ENCODE results near the gene PARD3. TPM values are rescaled to one million over a fixed set of nuclear protein-coding genes. Genes with fewer than 3 reads are reported as not detected.

Gene PARD3
- total and polyA plus RNA-seq, 10 of the 15 experiments (the other 5 are each of a cell fraction or from before 2014, with no cell fraction given), result 2.6 to 43.1 (median 13.9) TPM

GRCh38 chr10:34348021-34348420 lies 467.1 kb downstream of the PARD3 start:
- H3K9ac ChIP-seq (ENCODE audit: control insufficient read depth, insufficient read depth, low read length), result no peak overlapping the region
- ChIA-PET POLR2A (interaction anchor here (1.6 kb wide), 1 partner anchor 10 kb away, joined by 3 read pairs; no protein-coding TSS in a partner anchor), CTCF (interaction anchor here (0.6 to 2.3 kb wide), 6 partner anchors 12 to 330 kb away, joined by 3 to 5 read pairs (median 4); no protein-coding TSS in a partner anchor), SMC1A (ENCODE audit: uncharacterized antibody, unreplicated experiment) (interaction anchor here (0.7 to 2.6 kb wide), 14 partner anchors 9 to 175 kb away, joined by 3 to 11 read pairs (median 3); no protein-coding TSS in a partner anchor), RAD21 (ENCODE audit: unreplicated experiment) (interaction anchor here (1.2 to 1.4 kb wide), 2 partner anchors 15 to 32 kb away, joined by 3 to 4 read pairs; no protein-coding TSS in a partner anchor)
- H2AFZ ChIP-seq (ENCODE audit: control insufficient read depth, low read depth, low read length), result no peak overlapping the region
- no peaks in the 10 kb centered on the region for H3K9me3 ChIP-seq (replicated peaks; ENCODE audit: control insufficient read depth, insufficient read depth, low read length)
- H4K20me1 ChIP-seq (ENCODE audit: control insufficient read depth, insufficient read depth), result no peaks in the 10 kb centered on the region
- in situ Hi-C loops (cut with MboI), result no loop called here
- DNase-seq (ENCODE audit: low read depth, low spot score), result no peak
- H3K4me1 ChIP-seq (ENCODE audit: control insufficient read depth, insufficient read depth, low read length), result no peaks in the 10 kb centered on the region
- H3K27me3 ChIP-seq (replicated peaks in 1 of 2; ENCODE audit: control insufficient read depth in 2 of 2, insufficient read depth in 2 of 2, low read length in 1 of 2), result no peaks in the 10 kb centered on the region
- no TSS peak for BruUV-seq (replicated peaks)
- FAIRE-seq, result no peak
- 12% methylated on average over 6 of the region's 6 CpGs for WGBS (ENCODE audit: insufficient coverage, insufficient replicate concordance, low lambda C conversion rate, missing lambda C conversion rate)
- no peaks in the 10 kb centered on the region for H3K79me2 ChIP-seq (ENCODE audit: control insufficient read depth, insufficient read depth, low read length)
- no peak overlapping the region for H3K4me3 ChIP-seq
- intact Hi-C loops (cut with micrococcal nuclease; ENCODE audit: unreplicated experiment), result no loop called here
- no peak overlapping the region for H3K27ac ChIP-seq (ENCODE audit: control insufficient read depth, insufficient read depth)
- H3K36me3 ChIP-seq (ENCODE audit: control insufficient read depth in 2 of 2, insufficient read depth in 2 of 2, low read length in 1 of 2), result no peaks in the 10 kb centered on the region
- ATAC-seq, result no peak
- H3K4me2 ChIP-seq (ENCODE audit: control insufficient read depth, insufficient read depth), result no peak overlapping the region
- TF ChIP-seq KAT2A (conservative IDR thresholded peaks at IDR 0.05; ENCODE audit: control insufficient read depth, low read depth, low read length) (no peak), RELB (IDR thresholded peaks at IDR 0.05; ENCODE audit: low read depth) (no peak), SMAD1 (IDR thresholded peaks at IDR 0.05; ENCODE audit: low read depth, partially characterized antibody) (no peak), GATAD2B (conservative IDR thresholded peaks at IDR 0.05; ENCODE audit: low read depth) (no peak), IKZF2 (IDR thresholded peaks at IDR 0.05) (no peak), EGR1 (IDR thresholded peaks at IDR 0.05; ENCODE audit: borderline replicate concordance in 1 of 2, low read depth in 2 of 2, low read length in 2 of 2) (no peak), RAD21 (IDR thresholded peaks at IDR 0.05; ENCODE audit: insufficient read depth, low read depth, low read length) (no peak), HDAC2 (IDR thresholded peaks at IDR 0.05) (no peak), WRNIP1 (IDR thresholded peaks at IDR 0.05; ENCODE audit: borderline replicate concordance, low read depth, low read length) (no peak), NR2C2 (IDR thresholded peaks at IDR 0.05; ENCODE audit: borderline replicate concordance, control insufficient read depth, insufficient read length, low read depth) (no peak), PBX3 (IDR thresholded peaks at IDR 0.05; ENCODE audit: insufficient replicate concordance, low read depth, low read length) (no peak)
- TF ChIP-seq, protein P1, sequence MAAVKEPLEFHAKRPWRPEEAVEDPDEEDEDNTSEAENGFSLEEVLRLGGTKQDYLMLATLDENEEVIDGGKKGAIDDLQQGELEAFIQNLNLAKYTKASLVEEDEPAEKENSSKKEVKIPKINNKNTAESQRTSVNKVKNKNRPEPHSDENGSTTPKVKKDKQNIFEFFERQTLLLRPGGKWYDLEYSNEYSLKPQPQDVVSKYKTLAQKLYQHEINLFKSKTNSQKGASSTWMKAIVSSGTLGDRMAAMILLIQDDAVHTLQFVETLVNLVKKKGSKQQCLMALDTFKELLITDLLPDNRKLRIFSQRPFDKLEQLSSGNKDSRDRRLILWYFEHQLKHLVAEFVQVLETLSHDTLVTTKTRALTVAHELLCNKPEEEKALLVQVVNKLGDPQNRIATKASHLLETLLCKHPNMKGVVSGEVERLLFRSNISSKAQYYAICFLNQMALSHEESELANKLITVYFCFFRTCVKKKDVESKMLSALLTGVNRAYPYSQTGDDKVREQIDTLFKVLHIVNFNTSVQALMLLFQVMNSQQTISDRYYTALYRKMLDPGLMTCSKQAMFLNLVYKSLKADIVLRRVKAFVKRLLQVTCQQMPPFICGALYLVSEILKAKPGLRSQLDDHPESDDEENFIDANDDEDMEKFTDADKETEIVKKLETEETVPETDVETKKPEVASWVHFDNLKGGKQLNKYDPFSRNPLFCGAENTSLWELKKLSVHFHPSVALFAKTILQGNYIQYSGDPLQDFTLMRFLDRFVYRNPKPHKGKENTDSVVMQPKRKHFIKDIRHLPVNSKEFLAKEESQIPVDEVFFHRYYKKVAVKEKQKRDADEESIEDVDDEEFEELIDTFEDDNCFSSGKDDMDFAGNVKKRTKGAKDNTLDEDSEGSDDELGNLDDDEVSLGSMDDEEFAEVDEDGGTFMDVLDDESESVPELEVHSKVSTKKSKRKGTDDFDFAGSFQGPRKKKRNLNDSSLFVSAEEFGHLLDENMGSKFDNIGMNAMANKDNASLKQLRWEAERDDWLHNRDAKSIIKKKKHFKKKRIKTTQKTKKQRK (IDR thresholded peaks at IDR 0.05; ENCODE audit: low read depth, low read length), result no peak
- TF ChIP-seq, protein P2, sequence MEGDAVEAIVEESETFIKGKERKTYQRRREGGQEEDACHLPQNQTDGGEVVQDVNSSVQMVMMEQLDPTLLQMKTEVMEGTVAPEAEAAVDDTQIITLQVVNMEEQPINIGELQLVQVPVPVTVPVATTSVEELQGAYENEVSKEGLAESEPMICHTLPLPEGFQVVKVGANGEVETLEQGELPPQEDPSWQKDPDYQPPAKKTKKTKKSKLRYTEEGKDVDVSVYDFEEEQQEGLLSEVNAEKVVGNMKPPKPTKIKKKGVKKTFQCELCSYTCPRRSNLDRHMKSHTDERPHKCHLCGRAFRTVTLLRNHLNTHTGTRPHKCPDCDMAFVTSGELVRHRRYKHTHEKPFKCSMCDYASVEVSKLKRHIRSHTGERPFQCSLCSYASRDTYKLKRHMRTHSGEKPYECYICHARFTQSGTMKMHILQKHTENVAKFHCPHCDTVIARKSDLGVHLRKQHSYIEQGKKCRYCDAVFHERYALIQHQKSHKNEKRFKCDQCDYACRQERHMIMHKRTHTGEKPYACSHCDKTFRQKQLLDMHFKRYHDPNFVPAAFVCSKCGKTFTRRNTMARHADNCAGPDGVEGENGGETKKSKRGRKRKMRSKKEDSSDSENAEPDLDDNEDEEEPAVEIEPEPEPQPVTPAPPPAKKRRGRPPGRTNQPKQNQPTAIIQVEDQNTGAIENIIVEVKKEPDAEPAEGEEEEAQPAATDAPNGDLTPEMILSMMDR (IDR thresholded peaks at IDR 0.05 in 2 of 3, conservative IDR thresholded peaks at IDR 0.05 in 1 of 3; ENCODE audit: control insufficient read depth in 2 of 3, extremely low read depth in 1 of 3, insufficient read depth in 1 of 3, low read depth in 3 of 3, low read length in 3 of 3), result no peak

Measured in GM12878 (cell line).